VCaP (cell line): Measurements from ENCODE around the gene KLHL2.
"Not testable (repeated sequence)": the region's sequence is repeated elsewhere in the genome, so short reads cannot be mapped to it uniquely, and the experiment has no call there.

Experiments
- H3K27ac ChIP-seq: fragments of 450-650 bp; 2 replicates; pipeline ENCODE4 v1.5.1; 2017
- CTCF ChIP-seq: fragments of 450-650 bp; conservative IDR thresholded peaks from 2 replicates; pipeline ENCODE4 v1.5.1; 2017; ENCODE audit warnings: mild to moderate bottlenecking, moderate library complexity

Gene KLHL2

DNA sequence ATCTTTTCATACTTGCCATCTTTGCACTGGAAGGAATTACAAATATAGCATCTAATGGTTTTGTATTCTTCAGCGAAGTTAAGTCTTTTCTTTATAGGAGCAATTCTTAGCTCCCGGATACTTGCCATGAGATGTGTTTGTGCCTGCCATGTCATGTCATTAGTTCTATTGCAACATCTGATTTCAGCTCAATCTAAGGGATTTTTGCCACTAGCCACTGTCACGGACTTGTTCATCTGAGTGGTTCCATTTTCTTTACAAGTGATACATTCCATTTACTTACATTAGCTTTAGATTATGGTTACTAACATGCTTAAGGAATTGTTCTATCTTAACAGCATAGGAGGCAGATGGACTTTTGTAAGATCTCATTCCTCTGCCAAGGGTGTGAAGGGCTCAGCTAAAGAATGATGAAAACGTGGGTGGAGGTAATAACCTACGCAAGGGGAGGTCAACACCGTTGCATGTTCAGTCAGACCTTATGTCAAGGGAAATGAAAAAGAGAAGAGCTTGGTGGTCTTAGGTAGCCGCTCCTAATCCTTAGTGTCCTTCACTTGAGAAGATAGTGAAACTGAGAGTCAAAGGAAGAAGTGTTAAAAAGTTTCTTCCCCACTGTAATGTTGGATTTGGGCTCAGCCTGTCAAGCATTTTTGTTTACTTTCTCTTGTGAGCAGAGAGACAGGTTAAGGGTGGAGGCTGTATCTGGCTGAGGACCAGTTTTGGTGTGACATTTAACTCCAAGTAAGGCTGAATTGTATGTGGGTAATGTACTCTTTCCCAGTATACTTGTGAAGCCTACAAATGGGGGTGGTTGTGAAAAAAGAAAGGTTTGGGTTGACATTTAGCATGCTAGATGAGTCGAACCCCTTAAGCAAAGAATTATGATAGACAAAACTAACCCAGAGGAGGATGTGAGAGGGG lies 3.6 kb upstream of the KLHL2 start:
- no peak overlapping the region for H3K27ac ChIP-seq
- no peak for TF ChIP-seq CTCF

DNA sequence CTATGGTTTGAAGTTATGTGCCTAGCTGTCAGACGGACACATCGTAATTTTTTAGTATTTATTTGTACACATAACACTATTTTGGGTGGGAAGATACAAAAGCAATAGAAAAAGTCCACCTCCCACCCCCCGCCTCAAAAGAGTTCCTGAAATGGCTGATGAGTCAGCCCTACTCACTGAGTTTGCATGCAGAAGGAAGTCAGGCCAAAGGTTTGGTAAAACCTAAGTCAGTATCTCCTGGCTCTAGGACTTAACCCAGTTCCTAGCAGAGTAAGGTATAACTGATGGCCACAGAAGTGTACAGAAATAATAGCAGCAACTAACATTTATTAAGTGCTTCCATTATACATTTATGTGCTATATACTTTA lies 2.9 kb upstream of the KLHL2 start:
- no peak overlapping the region for H3K27ac ChIP-seq
- TF ChIP-seq CTCF = no peak

- H3K27ac ChIP-seq = peak overlapping the region; percentile 86
- TF ChIP-seq CTCF = no peak
Measured at GRCh38 chr4:165207016-165207430, 338 bp upstream of the KLHL2 start.

DNA sequence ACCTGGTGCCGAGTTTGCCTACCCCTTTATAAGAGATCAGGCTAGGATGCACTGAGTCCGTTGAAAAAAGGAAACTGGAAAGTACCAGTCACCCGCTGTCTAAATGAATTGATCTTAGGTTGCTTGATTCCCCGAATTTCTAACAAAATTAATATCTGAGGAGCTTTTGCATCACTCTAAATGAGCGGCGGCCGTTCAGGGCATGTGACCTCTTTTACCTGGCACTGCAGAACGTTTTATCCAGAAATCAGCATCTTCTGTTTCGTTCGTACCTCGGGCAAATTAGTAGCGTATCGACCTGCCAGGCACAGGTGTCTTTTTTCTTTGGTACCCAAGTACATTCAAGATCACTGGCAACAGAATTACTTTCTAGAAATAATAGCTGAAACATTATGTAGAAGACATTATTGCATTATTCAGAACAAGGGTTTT lies 876 bp downstream of the KLHL2 start:
- H3K27ac ChIP-seq = peak overlapping the region; percentile 86
- TF ChIP-seq CTCF = no peak

- H3K27ac ChIP-seq = peak overlapping the region; percentile 86
- no peak for TF ChIP-seq CTCF
Measured at GRCh38 chr4:165208741-165209388, 1.5 kb downstream of the KLHL2 start.

DNA sequence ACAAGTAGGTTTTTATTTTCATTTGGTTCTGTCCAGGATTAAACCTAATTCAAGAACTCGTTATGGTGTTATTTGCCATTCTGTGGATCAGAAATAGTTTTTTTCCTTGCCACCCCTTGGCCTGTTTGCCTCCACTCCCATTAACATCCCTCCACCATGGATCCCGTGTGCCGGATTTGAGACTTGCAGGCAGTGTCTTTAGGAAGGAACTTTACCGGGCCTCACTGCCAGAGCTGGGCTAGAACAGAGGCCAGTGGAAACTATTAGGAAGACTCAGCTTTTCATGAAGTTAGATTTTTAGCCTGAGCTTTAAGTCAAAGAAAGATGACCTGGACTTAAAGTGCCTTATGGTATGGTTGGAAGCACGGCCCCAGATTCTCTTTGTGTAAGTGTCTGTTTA lies 2.4 kb downstream of the KLHL2 start:
- no peak for TF ChIP-seq CTCF
- H3K27ac ChIP-seq = peak overlapping the region; percentile 86; the same call in 1 of the 2 replicates

DNA sequence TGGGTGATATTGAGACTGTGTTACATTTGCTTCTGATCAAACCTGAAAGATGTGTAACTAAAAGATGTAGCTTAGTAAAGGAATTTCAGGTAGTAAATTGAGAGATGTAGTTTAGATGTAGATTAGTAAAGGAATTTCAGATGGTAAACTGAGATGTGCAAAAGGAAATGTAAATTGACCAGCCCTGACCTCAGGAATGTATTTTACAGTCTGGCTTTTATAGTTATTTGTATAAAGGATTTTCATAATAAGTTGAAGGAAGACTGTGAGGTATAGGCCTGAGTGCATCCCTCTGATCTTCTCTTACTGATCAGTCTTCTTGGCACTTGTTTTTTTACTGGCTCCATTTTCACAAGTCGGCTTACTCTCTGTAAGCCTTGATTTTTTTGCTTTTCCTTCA lies 3.2 kb downstream of the KLHL2 start:
- TF ChIP-seq CTCF = no peak
- peak overlapping the region; percentile 33 for H3K27ac ChIP-seq

DNA sequence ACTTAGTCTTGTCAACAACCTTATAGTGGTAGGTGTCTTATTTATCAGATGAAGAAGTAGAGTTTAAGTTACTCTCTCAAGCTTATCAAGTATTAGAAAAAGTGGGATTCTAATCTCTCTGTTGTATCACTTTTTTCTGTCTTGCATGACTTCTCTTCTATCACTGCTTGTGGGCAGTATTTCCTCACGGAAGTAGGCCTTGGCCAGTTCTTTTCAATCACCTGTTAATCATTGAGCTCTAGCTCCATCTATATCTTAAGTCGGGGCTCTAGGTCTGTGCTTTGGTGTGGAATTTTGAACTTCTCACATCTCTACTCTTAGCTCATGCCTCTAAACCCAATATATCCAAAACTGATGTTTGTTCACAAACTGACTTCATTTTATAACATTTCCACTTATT lies 5.3 kb downstream of the KLHL2 start:
- not testable (repeated sequence) for H3K27ac ChIP-seq

- not testable (repeated sequence) for H3K27ac ChIP-seq
Measured at GRCh38 chr4:165213404-165213803, 6.0 kb downstream of the KLHL2 start.

DNA sequence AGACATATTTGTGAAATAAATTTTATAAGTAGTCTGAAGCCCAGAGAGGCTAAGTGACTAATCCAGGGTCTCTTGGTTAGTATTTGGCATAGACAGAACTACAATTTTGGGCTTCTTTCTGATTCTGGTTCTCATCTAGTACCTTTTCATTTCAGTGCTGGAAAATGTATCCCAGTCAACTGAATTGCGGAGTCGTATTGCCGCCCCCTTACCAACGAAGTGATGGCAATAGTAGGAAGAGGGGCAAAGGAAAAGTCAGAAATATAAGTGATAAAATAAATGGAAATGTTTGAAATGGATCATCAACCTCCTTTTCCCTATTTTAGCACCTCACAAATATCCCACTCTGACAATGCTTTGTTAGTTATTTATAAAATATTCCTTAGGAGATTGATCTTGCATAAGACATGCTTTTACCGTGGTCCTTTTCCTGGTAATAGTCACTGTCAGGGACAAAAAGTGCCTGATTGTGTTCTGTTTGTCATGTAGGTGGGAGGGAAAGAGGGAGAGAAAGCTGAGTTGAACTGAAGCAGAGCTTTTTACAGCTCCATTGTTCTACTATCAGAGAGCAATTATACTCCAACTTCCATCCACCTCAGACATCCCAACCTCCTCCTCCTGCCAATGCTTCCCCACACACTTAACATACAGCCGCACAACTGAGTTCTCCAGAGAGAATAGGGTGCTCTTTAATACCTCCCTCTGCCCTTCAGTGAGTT lies 6.8 kb downstream of the KLHL2 start:
- H3K27ac ChIP-seq = not testable (repeated sequence)

- H3K27ac ChIP-seq = not testable (repeated sequence)
Measured at GRCh38 chr4:165215034-165215751, 7.8 kb downstream of the KLHL2 start.
